ENCODE results near the gene ADGRL3.

Gene ADGRL3

DNA sequence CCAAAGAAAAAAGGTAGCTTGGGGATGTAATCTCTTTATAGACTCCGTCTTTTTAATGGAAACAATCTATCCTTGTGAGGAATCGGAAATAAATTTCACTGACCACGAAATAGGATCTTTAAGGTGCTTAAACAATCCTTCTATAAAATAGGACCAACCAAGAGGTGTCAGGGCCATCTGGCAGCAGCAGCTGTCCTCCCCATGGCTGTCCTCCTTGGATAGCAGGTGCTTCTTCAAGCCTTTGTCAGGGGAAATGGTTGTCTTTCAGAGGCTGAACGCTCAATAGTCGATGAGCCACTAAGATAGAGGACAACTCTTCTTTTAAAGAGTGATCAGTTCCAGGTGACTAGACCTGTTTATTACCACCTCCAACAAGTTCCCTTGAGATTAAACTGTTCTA is 231.0 kb downstream of the ADGRL3 start:
- DNase-seq: no peak

DNA sequence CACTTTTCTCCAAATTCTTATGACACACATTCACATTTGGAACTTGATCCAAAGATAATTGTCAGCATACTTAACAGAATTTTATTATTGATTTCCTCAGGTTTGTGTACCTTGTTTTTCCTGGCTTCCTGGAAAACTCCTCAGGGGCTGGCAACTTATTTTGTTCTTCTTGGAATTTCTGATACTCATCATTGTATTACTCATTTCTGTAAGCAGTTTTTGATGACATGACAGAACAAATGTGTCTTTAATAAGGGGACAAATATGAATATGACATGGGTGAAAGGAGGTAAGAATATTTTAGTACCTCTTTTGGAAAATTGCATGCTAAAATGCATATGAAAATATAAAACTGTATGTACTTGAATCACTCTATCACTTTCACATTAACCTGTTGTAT is 237.8 kb downstream of the ADGRL3 start:
- DNase-seq: no peak

GRCh38 chr4:61440321-61440720 is 240.2 kb downstream of the ADGRL3 start:
- DNase-seq: no peak

- DNase-seq: no peak
Observed at GRCh38 chr4:61442936-61443335, 242.8 kb downstream of the ADGRL3 start.

DNA sequence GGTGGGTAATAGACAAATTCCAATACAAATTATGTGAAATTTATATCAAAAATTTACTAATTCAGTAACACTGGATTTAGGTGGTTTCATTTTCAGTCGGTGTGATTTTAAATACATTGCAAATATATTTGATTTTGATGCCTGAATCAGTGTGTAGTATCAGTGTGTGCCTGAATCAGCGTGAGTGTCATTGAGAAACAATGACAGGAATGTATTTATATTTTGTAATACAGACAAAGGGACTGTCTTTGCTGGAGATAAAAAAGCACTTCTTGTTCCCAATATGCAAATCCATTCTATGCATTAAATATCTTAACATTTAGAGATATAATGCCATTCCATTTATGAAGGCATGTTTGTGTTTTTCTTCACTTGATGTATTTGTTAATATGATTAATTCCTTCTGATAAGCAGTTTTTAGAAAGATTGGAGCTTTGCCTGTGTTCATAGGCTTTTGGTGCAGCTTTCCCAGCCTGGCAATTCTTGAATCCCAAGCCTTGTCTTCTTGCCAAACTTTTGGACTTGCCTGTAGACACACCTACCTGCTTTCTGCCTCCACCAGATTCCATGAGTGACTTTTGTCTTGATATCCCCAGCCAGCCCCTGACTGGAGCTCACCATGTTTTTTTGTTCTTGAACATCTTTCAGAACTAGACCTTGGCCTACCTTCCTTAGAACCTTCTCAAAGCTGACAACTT is 243.8 kb downstream of the ADGRL3 start:
- no peak for DNase-seq

DNA sequence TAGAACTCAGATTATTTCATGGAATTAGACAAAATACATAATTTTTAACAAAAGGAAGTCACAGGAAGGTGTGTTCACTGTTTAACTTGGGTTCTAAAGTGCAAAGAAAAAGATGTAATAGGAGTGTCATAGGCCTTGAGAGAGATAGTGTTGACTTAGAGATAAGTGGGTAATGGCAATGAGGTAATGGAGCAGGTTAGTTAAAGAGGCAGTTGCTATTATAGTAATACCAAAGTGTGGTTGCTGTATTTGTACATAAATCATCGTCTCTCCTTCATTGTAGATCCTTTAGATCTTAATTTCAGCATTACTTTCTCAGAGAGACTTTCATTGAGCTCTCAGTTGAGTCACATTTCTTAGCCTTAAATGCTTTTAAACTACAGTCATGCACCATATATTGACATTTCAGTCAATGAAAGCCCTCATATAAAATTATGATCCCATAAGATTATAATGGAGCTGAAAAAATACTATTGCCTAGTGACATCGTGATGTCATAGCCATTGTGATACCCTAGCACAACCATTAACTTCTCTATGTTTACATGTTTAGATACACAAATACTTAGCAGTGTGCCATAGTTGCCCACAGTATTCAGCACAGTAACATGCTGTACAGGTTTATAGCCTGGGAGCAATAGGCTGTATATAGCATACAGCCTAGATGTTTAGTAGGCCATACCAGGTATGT is 245.4 kb downstream of the ADGRL3 start:
- no peak for DNase-seq

- no peak for DNase-seq
Observed at GRCh38 chr4:61446941-61447340, 246.8 kb downstream of the ADGRL3 start.

DNA sequence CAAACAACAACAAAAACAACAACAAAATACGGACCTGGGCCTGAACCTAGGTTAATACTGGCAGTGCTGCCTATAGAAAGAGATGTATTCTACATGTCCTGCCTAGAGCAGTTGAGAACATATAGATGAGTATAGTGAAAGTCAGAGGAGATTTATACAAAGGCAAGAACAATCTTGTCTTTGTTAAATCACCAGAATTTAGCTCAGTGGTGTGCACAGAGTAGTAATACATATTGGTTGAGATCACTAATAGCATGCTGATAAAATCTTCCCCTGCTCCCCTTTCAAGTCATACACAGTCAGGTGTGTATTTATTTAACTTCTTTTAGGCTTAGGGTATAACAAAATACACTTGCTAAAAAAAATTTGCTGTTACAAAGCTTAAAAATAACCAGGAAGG is 247.8 kb downstream of the ADGRL3 start:
- no peak for DNase-seq

DNA sequence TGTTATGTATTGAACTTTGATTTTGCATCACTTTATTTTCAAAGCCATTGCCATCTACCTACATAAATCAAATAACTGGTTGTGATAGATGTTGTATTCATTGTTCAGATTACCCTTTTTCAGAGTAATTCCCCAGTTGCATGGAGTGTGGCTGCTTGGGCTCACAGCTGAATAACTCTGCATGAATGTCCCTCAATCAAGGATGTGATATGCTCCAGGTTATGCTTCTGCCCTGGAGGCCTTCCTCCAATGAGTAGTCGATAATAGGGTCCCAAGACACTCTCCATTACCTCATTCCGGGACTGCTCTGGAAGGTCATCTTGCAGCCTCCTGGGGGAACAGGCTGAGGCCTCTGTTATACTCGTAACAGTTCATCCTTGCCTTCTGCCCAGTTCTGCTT is 251.8 kb downstream of the ADGRL3 start:
- DNase-seq: no peak

- DNase-seq: no peak
Observed at GRCh38 chr4:61461956-61462355, 261.8 kb downstream of the ADGRL3 start.

- DNase-seq: no peak
Observed at GRCh38 chr4:61462451-61463326, 262.6 kb downstream of the ADGRL3 start.

- no peak for DNase-seq
Observed at GRCh38 chr4:61468024-61468720, 268.0 kb downstream of the ADGRL3 start.

DNA sequence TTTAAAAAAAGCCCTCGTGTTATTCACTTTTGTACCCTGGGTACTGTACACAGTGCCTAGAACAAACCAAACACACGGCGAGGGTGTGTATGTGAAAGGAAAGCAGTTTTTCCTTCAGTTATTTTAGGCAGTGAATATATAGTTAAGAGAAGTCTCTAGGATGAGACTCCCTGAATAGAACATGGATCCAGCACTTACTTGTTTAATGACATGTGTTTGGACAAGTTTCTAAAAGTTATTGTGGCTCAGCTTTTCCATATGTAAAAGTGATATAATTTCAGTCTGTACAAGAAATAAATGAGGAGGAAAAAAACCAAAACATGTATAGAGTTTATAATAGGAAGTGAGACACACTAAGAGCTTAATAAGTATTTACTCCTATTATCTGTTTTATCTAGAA is 273.2 kb downstream of the ADGRL3 start:
- DNase-seq: no peak

DNA sequence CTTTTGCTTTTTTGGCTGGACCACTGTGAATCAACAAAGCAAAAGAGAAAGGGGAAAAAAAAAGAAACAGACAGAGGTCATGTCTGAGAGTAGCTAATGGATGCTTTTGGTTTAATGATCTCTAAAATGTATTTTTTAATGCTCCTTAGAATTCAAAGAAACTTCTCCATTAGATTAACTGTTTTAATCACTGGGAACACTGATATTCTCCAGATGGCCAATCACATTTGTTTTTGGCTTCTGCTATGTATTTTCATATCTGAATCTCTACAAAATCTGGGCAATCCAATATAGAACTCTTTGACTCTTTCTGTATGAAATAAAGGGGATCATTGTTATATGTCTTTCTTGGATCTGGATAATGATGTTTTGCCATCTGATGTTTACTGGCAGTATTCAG is 278.2 kb downstream of the ADGRL3 start:
- no peak for DNase-seq

DNA sequence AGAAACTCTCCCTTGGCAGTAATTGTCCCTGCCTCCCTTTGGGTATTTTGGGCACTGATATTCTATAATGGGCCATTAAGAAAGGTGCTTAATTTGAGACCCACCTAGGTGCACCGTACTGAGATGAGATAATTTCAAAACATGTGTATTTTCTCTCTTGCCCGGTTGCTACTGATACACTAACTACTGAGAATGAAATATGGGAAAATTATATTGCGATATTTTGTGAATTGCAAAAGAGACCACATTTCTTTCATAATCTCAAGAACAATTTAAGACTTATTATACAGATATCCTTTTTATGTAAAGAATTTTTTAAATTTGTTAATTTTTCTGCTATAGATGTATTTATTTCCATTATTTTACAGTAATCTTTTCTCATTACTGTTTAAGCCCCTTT is 284.9 kb downstream of the ADGRL3 start:
- no peak for DNase-seq

DNA sequence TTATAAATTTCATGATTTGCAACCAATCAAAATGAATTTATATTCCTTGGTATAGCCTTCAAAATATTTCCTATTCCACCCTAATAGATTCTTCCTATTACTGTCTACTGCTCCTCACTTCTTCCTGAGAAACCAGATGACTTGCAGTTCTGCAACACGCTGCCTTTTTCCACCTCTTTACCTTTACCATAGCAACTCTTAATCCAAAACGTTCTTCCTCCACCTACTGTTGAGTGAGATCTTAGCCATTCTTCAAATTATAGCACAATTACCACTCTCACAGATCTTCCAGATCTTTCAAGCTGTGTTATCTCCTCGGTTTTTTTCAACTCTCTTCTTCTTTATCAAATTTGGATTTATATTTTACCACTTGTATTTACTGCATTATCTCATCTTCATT is 289.8 kb downstream of the ADGRL3 start:
- DNase-seq: no peak

GRCh38 chr4:61493041-61493440 is 292.9 kb downstream of the ADGRL3 start:
- no peak for DNase-seq

DNA sequence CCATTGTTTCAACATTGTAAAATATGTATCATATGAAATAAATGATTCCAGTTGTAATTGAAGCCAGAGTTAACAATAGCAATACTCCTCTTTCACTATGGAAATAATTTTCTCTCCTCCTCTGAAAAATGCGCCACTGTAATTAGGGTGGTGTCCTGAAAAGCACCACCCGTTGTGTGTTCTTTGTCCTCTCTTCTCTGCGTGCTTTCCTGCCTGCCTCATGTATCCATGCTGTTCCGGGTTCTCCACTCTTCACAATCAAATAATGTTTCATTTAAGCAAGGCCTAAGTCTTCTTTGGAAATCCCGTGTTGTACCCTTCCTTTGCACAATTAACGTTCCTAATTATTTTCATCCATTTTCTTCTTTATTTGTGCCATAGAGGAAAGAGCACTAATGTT is 293.3 kb downstream of the ADGRL3 start:
- DNase-seq: no peak

- no peak for DNase-seq
Observed at GRCh38 chr4:61500883-61501282, 300.8 kb downstream of the ADGRL3 start.

GRCh38 chr4:61501812-61502211 is 301.7 kb downstream of the ADGRL3 start:
- DNase-seq: no peak

DNA sequence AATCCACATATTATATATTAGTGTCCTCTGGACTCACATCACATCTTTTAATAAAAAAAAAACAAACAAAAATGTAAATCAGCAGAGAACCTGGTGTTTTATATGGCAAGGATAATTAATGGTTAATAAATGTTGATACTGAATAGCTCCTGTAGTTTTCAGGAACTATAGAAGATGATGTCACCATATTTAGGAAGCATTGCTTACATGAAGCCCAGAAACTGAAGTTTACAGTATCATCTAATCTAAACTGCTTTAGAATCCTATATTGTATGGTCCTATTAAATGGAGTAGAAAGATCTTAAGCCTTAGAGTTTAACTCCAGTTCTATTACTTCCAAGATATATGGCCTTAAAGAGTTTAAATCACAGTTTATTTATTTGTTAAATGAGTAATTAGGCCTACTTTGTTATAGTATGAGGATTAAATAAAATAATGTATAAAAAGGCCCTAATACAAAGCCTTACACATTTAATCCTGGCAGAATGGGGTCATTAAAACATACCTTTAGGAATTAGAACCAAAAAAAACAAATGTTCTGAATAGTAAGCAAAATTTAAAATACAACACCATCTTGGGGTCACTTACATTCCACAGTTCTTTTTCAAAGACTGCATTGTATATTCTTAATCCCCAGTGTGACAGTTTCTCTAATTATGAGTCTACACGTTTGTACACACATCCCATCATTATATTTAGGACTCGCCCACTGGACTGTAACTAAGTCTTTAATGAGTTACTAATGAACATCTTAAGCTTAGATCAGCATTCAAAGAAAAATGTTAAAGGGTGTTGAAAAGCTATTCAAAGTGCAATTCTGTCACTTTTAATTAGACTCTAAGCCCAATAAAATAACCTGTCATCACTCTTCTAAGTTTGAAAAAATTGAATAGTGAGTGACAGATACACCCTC is 305.9 kb downstream of the ADGRL3 start:
- no peak for DNase-seq

DNA sequence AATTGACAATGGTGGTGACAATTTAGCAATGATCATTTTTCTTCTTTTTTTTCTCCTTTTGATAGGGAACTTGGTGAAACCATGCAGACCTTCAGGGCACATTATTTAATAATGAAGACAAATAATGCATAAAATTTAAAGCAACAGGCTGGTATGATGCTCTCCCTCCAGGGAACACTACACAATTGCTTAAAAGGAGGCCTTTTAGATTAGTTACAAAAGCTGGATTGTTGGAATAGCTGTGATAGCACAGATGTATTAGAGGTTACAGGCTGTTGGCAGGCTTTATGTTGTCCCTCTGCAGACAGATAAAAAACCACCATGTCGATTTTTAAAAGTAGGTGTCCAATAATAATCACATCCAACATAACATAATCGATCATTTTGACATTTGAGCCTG is 307.0 kb downstream of the ADGRL3 start:
- no peak for DNase-seq
